GM19043 (cell line): Measurements from ENCODE around the gene CPNE2.
"Not testable (repeated sequence)": the region's sequence is repeated elsewhere in the genome, so short reads cannot be mapped to it uniquely, and the experiment has no call there.

Source experiments
- ATAC-seq: cut with Tn5 transposase; IDR thresholded peaks from one replicate; pipeline ENCODE4 v1.9.1; 2021; ENCODE audit warnings: low read depth; ENCODE audit not compliant: unreplicated experiment

CPNE2 gene

DNA sequence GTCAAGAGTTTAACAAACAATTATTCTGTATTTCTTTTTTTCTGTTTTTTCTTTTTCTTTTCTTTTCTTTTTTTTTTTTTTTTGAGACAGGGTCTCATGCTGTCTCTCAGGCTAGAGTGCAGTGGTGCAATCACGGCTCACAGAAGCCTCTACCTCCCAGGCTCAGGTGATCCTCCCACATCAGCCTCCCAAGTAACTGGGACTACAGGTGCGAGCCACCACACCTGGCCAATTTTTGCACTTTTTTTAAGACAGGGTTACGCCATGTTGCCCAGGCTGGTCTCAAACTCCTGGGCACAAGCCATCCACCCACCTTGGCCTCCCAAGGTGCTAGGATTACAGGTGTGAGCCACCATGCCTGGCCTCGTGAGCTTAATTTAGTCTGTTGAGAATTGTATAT is 97.1 kb downstream of the CPNE2 start:
- not testable (repeated sequence) for ATAC-seq

DNA sequence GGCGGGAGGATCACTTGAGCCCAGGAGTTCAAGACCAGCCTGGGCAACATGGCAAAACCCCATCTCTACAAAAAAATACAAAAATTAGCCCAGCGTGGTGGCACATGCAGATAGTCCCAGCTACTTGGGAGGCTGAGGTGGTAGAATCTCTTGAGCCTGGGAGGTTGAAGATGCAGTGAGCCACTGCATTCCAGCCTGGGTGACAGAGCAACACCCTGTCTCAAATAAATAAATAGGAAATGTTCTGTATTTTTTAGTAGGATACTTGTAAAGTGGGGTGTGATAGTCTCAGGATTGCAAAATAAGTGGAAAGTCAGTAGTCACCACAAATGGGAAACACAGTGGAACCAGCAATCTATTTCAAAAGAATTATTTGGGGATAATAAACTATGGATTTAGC is 97.8 kb downstream of the CPNE2 start:
- no peak for ATAC-seq

DNA sequence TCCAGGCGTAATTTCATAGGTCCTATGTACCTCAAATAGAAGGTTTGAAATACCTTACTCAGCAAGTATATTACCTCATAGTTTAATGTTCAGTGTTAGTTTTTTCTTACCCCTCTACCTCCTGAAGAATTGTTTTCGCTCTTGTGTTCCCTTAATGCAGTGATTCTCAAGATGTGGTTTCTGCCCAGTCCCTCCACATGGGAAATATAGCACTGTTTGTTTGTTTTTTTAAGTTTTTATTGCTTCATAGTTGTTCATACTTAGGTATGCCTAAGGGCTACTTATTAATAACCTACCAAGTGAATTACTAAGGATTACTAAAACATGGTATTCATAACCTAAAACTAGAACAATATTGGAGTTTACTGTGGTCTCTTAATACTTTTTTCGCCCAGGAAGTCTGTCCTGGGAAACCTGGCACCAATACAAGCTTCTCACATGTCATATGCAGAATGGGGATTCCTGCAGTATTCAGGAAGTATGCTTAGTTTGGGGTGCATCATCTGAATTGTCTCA is 98.7 kb downstream of the CPNE2 start:
- ATAC-seq: no peak

DNA sequence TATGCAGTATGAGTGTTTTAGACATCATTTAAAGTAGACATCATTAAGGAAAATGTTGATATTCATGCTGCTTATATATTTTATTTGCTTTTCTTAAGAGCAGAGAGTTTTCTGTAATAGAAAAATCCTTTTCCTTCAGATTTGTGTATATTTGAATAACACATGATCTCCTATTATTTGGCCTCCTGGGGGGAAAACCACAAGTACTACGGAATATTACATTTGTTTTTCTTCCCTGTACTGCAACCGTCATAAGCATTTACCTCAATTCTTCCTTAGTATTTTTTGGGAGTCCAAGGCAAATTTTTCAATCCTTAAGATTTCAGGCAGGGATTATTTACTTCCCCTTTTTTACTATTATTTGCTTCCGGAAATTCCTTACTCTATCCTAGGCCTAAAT is 99.8 kb downstream of the CPNE2 start:
- ATAC-seq: no peak

DNA sequence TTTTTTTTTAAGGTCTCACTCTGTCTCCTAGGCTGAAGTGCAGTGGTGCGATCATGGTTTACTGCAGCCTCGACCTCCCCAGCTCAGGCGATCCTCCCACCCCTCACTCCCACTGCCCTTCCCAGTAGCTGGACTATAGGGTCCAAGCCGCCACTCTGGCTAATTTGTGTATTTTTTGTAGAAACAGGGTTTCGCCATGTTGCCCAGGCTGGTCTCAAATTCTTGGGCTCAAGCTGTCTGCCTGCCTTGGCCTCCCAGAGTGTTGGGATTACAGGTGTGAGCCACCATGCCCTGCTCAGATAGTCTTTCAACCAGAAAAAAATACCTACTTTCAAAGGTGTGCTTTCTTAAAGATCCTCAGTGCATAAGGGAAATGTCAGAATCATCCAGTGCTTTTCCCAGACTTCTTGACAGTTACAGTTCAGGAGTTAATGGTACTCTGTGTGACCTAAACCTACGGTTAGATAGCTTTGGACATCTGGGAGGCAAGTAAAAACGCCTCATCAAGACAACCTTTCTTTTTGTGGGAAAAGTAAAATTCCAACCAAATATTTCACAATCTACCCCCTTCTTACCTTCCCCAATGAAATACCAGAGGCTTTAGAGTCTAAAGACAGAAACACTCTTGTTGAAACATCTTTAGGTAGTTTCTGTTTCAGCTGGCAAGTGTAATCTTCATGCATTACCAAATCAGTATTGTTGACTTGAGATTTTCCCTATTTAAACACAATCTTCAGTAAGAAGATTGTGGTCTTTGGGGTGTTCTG is 100.5 kb downstream of the CPNE2 start:
- ATAC-seq: no peak

DNA sequence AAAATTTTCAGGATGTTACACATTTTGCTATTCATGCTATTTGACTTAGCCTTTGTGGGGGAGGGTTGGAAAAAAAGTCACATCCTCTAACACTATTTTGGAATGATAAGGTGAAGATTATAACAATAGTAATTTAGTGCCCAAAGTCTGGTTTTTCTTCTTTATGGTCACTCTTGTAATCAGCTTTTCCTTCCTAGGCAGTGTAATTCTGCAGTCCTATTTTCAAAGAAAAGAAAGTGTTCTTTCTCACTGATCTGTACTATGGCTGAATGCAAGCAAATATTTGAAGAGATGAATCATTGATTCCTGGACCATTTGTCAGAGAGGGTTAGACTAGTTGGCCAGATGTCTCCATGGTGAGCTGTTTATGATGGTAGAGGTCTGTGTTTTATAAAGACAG is 102.1 kb downstream of the CPNE2 start:
- no peak for ATAC-seq

DNA sequence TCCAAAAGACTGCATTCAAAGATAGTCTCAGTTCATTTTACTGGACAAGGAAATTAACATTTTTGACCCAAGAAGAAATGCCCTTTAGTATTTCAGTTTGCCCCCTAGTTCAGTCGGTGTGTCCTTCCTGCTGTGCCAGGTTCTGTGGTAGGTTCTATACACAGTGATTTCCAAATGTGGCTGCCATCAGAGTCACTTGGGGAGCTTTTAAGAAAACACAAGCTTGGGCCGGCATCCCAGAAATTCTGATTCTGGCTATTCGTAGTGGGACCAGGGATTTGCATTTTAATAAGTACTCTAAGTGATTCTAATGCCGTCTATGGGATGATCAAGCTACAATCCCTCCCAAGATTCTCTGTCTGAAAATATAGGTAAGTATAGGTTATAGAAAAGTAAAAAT is 103.9 kb downstream of the CPNE2 start:
- ATAC-seq: no peak

DNA sequence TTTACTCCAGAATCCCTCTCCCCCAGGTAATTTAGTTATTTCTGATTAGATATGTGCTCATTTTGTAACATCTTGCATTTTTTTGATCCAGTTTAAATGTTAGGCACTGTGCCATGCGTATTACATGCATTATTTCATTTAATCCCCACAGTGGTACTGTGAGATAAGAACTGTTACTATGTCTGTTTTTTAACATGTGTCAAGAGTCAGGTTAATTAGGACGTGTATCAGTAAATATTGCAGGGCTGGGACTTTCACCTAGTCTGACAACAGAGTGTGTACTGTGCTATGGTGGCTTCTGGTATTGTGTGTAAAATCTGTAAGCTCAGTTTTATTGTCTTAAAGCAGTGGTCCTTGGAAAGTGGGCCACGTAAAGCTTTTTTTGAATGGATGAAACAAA is 104.4 kb downstream of the CPNE2 start:
- no peak for ATAC-seq
